HG03159 (cell line): Measurements from ENCODE around the gene GPR84.

Experiments
- ATAC-seq: cut with Tn5 transposase; IDR thresholded peaks from one replicate; pipeline ENCODE4 v1.9.1; 2021; ENCODE audit warnings: mild to moderate bottlenecking, moderate library complexity; ENCODE audit not compliant: unreplicated experiment

Gene GPR84

GRCh38 chr12:54392485-54393206 is 28.4 kb upstream of the GPR84 start:
- ATAC-seq, result no peak

DNA sequence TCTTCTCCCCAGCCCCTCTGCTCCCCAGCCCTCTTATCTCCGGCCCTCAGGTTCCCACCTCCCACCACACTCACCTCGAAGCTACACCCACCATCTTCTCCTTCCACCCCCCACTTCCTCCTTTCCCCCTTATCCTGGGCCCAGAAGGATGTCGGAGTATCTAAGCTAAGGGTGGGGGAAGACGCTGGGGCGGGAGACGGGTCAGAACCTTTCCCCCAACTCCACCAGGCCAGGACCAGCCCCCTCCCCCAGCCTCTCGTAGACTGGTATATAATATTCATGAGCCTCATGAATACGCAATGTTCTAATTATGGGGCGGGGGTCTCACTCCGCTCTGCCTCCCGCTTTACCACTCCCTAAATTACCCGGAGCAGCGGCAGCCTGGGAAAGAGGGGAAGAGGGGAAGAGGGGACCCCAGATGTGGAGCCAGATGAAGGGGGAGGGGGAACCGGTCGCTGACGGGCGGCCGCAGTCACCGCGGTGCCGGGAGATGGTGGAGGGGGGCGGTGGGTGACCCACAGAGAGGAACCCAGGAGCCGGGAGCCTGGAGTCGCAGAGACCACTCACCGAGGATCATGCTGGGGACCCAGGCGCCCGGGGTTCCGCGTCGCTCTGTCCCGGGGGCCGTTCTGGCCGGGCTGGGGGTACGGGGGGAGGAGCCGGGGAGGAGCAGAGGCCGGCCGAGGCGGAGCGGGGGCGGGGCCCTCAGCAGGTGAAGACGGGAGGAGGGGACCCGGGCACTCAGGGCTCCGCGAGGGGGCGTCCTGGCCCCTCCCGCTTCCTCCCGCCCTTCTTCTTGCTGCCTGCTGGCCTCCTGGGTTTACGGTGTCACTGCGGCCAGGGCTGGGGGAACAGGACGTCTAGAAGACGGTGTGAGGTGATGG is 26.6 kb upstream of the GPR84 start:
- no peak for ATAC-seq

GRCh38 chr12:54390176-54390667 is 25.9 kb upstream of the GPR84 start:
- ATAC-seq, result no peak

GRCh38 chr12:54389607-54390175 is 25.4 kb upstream of the GPR84 start:
- ATAC-seq, result no peak

GRCh38 chr12:54389134-54389508 is 24.8 kb upstream of the GPR84 start:
- no peak for ATAC-seq

DNA sequence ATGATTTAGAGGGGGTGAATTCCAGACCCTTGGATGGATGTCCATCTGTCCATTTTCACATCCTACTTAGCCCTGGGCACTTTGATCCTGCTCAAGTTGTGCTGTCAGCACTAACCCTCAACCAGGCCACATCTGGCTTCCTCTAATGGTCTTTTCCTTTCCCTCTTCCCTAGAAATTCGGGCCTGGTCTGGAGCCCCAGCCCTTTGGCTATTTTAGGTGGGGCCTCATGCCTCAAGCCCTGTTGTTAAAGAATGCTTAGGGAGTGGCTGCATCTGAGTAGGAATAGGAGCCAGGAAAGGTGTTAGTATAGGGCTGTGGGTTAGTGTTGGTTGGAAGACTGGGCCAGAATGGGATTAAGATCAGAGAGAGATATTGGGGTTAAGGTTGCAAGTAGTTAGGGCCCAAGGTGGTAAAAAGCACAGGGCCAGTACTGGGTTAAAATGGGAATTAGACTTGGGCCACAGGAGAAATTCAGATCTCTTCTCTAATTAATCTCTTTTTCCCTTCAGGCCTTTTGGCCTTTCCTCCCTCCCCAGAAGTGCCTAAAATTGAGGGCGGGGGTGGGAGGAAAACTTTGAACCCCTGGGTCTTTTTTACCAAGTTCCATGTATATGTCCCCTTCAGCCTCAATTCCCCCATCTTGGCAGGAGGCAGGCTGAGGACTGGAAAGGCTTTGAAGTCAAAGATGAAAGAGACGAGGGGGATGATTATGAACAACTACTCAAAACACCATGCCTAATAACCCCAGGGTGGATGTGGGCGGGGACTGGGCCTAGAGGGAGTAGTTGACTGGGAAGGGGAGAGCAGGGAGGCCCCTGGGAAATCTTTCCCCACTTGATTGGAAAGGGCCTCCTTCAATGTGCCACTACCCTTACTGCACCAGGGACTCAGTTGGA is 24.2 kb upstream of the GPR84 start:
- no peak for ATAC-seq

- ATAC-seq, result no peak
These were observed 22.8 kb upstream of the GPR84 start for GRCh38 chr12:54387114-54387467.

DNA sequence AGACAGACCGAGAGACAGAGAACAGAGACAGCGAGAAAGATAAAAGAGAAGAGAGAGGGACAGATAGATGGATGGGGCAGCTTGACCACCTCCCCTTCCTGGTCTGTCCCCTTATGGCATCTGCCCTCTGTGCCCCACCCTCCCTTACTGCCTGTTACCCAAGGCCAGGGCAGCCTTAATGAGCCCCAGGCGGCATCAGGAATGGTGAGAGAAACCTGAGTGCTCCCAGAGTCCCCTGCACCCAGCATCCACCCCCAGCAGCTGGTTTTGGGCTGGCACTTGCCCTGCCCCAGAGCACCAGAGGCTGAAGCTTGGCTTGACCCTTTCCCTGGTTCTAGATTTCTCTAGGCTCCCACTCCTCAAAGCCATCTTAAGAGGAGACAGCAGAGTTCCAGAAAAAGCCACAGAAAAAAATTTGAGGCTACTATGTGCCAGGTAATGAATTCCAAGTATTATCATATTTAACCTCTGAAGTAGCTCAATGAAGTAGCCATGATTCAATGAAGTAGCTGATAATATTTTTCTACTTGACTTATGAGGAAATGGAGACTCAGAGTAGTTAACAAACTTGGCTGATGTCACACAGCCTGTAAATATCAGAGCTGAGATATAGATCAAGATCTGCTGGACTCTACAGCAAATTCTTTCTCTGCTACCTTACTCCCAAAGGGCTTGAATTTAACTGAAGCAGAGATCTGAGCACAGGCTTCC is 22.3 kb upstream of the GPR84 start:
- no peak for ATAC-seq

- ATAC-seq, result peak; percentile 53
These were observed 21.1 kb upstream of the GPR84 start for GRCh38 chr12:54385251-54385914.

- ATAC-seq, result peak; percentile 47
These were observed 20.3 kb upstream of the GPR84 start, which contains the start of gene ZNF385A for GRCh38 chr12:54384591-54385041. TSS of gene ZNF385A (minus strand) at chr12:54384733. CDS start at chr12:54384514, 219 bp downstream.

DNA sequence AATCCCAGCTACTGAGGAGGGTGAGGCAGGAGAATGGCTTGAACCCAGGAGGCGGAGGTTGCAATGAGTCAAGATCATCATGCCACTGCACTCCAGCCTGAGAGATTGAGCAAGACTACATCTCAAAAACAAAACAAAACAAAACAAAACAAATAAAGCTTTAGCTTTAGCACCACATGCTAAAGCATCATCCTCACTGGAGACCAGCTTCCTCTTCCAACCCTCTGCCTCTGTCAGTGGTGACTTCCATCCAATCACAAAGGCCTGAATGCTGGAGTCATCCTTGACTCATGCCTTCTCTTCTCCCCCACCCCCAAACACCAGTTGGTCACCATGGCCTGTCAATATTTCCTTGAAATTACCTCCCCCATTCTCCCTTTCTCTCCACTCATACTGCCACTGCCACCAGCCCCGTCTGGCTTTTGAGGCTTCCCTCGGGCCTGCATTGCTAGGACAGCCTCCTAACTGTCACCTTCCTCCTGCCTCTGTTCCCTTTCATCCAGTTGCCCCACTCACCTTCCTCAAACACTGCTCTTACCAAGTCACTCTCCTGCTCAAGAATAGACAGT is 18.8 kb upstream of the GPR84 start:
- no peak for ATAC-seq

- no peak for ATAC-seq
These were observed 16.9 kb upstream of the GPR84 start for GRCh38 chr12:54381136-54381535.

GRCh38 chr12:54379398-54380201 is 15.3 kb upstream of the GPR84 start:
- peak; percentile 81 for ATAC-seq

DNA sequence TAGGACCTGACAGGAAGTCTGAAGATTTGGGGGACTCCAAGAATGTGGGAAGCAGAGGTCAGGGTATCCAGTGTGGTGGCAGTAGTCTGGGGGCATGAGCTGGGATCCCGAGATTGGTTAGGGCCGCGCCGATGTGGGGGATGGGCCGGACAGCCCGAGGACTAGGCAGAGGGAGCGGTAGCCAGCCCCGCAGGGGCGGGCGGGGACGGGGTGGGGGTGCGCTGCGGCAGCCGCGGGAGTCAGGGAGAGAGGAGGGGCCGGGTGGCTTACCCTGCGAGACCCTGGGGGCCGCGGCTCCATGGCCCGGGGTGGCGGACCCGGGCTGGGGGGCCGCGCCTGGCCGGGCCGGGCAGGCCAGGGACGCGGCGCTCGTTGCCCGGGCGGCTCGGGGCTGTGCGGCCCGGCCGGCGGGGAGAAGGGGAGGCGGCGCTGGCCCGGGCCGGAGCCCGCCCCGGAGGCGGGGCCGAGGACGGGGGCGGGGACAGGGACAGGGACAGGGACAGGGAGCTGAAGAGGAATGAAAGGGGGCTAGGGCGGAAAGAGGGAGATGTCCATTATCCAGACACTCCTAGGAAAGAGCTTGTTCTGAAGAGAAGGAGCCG is 14.6 kb upstream of the GPR84 start:
- ATAC-seq, result no peak

- no peak for ATAC-seq
These were observed 13.7 kb upstream of the GPR84 start for GRCh38 chr12:54377797-54378515.

DNA sequence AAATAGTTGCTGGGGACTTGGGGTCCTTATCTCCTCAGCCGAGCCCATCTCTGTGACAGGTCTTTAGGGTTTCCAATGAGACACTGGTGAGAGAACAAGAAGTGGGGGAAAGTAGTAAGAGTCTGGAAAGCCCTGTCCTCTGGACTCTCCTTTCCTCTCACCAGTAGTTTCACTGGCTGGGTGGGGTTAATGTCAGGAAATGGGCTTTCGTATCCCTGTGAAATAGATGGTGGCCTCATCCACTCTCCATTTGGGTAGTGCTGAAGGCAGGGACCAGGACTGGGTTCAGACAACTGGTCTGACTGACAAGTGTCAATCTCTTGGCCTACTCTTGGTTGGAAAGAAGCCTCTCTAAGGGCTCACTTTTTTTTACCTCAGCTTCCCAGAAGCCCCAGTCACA is 12.7 kb upstream of the GPR84 start:
- no peak for ATAC-seq

DNA sequence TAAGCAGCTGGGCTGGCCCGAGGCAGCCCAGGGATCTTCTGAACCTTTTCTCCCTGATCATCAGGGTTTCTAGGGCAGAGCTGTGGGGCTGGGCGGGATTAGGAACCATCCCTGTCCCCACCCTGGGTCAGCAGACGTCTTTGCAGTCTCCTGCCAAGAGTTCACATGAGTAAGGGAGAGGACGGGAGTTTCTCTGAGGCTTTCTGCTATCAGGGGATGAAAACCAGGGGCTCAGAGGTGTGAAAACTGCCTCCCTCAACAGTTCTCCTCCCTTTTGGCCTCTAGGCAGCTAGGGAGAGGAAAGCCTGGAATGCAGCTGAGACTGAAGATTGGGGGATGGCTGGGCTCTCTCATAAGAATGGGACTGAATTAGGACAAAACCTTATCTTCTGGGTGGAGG is 12.3 kb upstream of the GPR84 start:
- ATAC-seq, result no peak
